NCI-H1048 (cell line): ENCODE measurements around the gene AQP10.
"Not testable (repeated sequence)": the region's sequence is repeated elsewhere in the genome, so short reads cannot be mapped to it uniquely, and the experiment has no call there.

Experiments
- DNase-seq: peaks from one replicate; lab custom pipeline; 2025; lab: John Stamatoyannopoulos, UW

The AQP10 gene, protein sequence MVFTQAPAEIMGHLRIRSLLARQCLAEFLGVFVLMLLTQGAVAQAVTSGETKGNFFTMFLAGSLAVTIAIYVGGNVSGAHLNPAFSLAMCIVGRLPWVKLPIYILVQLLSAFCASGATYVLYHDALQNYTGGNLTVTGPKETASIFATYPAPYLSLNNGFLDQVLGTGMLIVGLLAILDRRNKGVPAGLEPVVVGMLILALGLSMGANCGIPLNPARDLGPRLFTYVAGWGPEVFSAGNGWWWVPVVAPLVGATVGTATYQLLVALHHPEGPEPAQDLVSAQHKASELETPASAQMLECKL

DNA sequence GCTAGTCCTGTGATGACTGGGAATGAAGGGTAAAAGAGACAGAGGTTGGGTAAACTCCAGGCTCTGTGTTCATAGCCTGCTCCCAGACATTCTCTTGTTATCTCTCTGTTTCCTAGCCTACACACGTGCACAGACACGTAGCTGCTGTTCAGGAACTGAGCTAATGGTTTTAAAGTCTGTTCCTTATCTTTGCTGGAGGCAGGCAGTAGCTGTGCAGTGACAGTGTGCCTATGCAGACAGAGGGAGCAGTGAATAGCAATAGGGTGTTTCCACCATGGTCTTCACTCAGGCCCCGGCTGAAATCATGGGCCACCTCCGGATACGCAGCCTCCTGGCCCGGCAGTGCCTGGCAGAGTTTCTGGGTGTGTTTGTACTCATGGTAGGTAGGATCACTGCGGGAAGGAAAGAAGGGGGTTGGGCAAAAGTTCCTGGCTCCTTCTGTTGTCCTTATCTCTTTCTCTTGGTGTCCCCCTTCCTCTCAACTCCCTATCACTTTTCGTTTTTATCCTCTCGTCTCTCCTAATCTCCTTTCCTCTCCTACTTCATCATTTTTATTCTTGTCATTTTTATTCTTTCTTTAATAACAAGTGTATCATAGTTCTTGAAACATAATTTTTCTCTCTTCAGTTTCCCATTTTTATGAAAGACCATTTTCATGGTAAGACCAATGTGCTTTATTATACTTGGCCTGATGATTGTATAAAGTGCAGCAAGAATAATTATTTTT lies at the start of gene AQP10:
Gene AQP10, plus strand, starts transcription at position 212 of the 727 bp plus-strand sequence. Its CDS starts 63 bp downstream, at position 275.
- DNase-seq = no peak

DNA sequence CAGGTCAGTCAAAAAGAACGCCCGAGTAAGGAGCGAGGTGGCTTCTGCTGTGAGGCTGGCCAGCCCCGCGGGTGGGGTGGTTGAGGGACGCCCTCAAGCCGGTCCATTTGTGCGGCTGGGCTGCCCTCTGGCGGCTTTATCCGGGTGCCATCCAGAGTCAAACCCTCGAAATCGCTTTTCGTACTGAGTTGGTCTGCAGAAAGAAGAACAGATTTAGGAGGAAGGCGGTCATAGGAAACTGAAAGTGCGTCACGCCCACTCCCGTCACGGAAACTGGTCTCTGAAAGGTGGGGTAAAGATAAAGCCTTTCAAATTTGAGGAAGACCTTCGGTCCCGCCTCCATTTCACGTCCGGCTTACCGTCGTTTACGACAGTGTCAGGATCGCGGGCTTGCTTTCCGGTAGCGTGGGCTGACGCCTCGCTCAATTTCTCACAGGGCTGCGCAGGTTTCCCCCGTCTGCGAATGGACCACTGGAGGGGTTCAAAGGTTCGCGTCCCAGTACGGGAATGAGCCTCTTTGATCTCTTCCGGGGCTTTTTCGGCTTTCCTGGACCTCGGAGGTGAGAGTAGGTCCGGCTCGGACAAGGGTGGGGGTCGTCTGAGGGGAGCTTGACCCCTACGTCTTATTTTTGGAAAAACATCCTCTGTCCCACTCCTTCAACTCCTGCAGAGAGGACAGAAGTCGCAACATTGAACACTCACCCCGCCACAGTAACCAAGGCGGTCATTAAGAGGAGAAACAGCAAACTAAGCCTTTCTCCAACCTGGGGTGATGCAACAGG lies 48.5 kb upstream of the AQP10 start, which contains the start of gene HAX1:
Gene HAX1, plus strand, starts transcription at position 413 of the 782 bp plus-strand sequence. Its CDS starts 95 bp downstream, at position 508.
- DNase-seq = peak; percentile 97

DNA sequence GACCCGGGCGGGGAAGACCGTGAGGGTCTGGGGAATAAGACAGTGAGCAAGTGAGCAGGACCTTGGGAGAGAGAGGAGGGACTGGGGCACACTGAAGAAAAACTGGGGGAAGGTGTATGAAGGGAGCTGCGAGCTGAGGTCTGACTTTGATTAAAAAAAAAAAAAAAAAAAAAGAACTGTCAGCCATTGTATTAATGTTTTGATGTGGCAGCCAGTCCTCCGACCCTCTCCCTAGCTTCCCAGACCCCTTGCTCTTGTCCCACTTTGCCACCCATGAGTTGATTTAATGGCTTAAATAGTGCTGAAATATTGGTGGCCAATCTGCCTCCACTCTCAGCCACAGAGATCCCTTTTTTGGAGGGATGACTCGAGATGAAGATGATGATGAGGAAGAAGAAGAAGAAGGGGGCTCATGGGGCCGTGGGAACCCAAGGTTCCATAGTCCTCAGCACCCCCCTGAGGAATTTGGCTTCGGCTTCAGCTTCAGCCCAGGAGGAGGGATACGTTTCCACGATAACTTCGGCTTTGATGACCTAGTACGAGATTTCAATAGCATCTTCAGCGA lies 47.8 kb upstream of the AQP10 start:
- DNase-seq = no peak

DNA sequence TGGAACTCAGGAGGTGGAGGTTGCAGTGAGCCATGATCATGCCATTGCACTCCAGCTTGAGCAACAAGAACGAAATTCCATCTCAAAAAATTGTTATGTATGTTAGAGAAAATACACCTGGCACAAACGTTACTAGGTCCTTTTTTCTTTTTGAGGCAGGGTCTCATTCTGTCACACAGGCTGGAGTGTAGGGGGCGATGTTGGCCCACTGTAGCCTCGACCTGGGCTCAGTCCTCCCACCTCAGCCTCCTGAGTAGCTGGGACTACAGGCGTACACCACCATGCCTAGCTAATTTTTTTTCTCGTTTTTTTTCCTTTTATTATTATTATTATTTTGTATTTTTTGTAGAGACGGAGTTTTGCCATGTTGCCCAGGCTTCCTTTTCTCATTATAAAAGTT lies 44.1 kb upstream of the AQP10 start:
- DNase-seq = no peak

DNA sequence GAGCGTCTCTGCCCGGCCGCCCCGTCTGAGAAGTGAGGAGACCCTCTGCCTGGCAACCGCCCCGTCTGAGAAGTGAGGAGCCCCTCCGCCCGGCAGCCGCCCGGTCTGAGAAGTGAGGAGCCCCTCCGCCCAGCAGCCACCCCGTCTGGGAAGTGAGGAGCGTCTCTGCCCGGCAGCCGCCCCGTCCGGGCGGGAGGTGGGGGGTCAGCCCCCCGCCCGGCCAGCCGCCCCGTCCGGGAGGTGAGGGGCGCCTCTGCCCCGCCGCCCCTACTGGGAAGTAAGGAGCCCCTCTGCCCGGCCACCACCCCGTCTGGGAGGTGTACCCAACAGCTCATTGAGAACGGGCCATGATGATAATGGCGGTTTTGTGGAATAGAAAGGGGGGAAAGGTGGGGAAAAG lies 33.3 kb upstream of the AQP10 start:
- not testable (repeated sequence) for DNase-seq

DNA sequence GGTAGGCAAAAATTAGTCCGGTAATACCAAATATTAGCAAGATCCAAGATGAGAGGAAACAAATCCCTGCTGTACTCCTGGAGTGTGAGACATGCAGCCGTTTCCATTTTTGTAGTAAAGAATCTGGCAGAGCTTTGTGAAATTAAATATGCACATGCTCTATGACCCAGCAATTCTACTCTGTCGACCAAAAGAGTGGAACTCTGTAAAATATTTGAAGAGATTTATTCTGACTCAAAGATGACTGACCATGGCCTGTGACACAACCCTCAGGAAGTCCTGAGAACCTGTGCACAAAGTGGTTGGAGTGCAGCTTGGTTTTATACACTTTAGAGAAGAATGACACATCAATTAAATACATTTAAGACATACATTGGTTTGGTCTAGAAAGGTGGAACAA lies 32.2 kb upstream of the AQP10 start:
- no peak for DNase-seq

DNA sequence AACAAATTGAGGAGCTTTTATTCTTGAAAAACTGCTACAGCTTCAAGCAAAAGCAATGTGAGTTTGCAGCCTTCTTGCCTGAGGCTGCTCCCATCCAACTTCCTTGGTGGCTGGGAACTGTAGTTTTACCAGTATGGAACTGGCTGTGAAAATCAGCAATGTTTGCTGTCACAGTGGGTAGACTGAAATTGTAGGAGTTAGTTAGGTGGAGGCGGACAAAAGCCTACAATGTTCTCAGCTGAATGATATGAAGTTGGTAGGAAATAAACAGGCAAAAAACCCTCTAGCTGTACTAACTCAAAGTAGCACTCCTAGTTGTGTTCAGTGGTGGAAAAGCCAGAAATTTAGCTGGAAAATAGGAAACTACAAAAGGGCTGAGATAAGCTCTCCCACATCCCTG lies 30.0 kb upstream of the AQP10 start:
- no peak for DNase-seq

DNA sequence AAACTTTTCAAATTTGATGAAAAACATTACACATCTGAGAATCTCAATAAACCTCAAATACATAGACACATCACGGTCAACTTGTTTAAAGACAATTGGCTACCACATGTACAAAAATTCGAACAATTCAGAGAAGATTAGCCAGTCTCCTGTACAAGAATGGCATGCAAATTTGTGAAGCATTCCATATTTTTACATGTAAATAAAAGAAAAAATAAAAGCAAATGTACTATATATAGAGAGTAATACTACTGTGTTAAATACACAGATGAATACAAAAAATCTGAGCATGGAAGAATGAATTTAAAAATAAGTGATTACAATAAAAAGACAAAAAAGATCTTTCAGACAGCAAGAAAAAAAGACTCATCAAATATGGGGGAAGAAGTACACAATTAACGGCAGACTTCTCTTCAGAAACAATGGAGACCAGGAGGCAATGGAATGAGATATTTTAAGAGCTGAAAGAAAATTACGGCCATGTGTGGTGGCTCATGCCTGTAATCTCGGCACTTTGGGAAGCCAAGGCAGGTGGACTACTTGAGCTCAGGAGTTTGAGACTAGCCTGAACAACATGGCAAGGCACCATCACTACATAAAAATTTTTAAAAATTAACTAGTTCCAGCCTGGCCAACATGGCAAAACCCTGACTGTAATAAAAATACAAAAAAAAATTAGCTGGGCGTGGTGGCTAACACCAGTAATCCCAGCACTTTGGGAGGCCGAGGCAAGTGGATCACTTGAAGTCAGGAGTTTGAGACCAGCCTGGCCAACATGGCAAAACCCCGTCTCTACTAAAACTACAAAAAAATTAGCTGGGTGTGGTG lies 25.3 kb upstream of the AQP10 start:
- DNase-seq = no peak

DNA sequence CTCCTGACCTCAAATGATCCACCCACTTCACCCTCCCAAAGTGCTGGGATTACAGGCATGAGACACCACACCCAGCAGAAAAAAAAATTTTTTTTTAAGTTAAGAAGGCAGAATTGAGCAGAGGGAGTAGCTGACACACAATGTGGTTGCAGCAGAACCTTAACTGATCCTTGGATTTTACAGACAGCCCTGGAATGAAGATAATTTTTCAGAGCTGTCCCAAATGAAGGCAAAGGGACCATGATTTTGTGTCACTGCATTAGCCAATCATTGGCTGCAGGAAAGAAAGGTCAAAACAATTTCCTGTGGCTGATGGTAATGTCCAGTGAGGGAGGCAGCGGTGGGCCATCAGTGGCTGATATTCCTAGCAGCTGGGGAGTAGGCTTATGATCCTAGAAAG lies 19.3 kb upstream of the AQP10 start:
- DNase-seq = no peak

DNA sequence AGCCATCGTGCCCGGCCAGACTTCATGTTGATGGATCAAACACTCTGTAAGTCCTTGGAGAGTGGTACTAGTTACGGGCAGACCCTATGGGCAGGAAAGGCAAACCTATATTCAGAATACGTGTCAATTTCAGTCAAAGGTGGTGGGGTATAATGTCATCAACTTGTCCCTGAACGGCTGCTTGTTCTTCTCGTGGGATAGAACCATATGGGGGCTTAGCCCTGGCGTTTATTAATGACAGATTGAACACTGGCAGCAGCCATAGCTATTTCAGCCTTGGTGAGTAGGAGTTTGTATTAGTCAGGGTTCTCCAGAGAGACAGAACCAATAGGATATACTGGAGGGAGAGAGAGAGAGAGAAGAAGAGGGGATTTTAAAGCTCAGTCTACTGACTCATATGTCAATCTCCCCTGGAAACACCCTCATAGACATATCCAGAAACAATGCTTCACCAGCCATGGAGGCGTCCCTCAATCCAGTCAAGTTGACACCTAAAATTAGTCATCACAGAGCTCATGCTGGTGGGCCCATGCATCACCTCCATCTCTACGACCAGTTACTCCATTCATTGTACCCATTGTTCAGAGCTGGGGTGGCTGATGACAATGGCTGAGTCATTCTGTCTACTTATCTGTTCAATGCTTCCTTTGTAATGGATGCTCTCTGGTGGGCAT lies 16.1 kb upstream of the AQP10 start:
- DNase-seq = no peak

DNA sequence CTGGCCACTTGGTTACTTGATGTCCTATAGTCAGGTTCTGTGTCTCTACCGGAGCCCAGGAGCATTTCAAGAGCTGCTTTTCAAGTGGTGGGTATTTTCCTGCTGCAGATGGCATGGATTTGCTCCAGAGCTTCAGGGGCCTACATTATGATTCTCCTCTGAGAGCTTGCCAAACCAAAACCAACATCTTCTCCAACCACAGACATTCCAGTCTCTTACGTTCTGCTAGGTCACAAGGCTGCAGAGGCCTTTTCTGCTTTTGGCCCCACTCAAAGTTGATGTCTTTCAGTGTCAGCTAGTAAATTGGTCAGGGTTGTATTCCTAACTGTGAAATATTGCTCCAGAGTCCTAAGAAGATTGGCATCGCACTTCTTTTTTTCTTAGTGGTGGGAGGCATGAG lies 14.7 kb upstream of the AQP10 start:
- no peak for DNase-seq

DNA sequence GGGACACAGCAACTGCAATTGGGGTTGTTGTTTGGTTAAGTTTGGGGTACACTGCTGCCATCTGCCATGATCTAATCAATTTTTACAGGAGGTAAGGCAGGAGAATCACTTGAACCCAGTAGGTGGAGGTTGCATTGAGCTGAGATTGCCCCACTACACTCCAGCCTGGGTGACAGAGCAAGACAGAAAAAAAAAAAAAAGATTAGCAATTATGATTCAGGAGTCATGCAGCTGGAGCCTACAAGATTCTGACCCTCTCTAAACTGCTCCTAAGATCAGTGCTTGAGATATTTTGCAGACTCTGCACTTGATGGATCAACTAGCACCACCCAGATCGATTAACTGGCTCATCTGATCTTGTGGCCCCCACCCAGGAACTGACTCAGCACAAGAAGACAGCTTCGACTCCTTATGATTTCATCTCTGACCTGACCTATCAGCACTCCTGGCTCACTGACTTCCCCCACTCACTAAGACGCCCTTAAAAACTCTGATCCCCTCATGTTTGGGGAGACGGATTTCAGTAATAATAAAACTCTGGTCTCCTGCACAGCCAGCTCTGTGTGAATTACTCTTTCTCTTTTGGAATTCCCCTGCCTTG lies 13.1 kb upstream of the AQP10 start:
- DNase-seq = not testable (repeated sequence)

DNA sequence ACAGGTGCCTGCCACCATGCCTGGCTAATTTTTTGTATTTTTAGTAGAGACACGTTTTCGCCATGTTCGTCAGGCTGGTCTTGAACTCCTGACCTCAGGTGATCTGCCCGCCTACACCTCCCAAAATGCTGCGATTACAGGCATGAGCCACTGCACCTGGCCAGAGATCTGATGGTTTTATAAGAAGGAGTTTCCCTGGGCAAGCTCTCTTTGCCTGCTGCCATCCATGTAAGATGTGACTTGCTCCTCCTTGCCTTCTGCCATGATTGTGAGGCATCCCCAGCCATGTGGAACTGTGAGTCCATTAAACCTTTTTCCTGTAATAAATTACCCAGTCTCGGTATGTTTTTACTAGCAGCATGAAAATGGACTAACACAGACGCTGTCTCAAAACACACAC lies 11.8 kb upstream of the AQP10 start:
- DNase-seq = not testable (repeated sequence)

DNA sequence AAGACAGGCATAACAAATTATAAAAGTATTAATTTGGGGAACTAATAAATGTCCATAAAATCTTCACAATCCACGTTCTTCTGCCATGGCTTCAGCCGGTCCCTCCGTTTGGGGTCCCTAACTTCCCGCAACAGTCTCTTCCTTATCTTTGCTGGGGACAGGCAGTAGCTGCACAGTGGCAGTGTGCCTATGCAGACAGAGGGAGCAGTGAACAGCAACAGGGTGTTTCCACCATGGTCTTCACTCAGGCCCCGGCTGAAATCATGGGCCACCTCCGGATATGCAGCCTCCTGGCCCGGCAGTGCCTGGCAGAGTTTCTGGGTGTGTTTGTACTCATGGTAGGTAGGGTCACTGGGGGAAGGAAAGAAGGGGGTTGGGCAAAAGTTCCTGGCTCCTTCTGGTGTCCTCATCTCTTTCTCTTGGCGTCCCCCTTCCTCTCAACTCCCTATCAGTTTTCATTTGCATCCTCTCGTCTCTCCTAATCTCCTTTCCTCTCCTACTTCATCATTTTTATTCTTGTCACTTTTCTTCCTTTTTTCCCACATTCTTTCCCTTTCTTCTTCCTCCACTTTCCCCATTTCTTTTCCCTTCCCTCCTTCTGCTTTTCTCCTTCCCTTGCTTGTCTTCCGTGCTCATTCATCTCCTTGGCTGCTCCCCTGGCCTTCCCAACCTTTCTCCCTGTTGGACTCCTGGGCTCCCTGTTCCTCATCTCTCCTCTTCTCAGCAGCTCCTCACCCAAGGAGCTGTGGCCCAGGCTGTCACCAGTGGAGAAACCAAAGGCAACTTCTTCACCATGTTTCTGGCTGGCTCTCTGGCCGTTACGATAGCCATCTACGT lies 8.4 kb upstream of the AQP10 start:
- DNase-seq = not testable (repeated sequence)

DNA sequence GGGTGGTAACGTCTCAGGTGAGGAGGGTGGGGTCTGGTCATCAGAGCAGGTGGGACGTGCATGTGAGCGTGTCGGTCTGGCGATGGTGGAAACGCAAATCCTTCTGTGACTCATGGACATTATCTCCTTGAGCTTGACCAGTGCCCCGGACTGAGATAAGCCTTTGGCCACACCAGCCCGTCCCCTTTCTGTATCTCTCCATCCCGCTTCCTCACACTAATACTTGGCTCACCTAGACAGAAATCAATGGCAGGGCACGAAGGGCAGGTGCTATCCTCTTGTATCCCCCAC lies 7.9 kb upstream of the AQP10 start:
- DNase-seq = no peak

DNA sequence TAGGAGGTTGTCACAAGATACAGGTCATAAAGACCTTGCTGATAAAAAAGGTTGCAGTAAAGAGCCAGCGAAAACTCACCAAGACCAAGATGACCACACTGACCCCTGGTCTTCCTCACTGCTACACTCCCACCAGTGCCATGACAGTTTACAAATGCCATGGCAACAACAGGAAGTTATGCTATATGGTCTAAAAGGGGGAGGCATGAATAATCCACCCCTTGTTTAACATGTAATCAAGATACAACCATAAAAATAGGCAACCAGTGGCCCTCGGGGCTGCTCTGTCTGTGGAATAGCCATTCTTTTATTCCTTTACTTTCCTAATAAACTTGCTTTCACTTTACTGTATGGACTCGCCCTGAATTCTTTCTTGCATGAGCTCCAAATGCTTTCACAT lies 6.7 kb upstream of the AQP10 start:
- DNase-seq = not testable (repeated sequence)

DNA sequence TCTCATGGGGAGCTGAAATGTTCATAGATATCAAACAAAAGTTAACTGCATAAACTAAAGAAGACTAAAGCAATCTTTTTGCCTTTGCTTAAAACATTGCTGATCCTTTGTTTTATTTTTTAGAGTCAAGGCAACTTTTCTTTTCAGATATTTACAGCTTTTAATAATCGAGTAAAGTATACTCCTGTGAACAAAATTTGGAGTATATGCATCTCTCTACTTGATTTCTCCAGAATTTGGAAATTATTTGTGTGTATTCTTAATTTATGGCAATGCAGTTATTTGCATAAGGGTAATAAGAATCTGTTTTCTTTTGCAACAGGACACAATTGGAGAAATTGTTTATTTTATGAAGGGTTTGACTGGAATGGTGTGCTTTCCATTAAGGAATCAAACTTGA lies 4.2 kb upstream of the AQP10 start:
- no peak for DNase-seq

DNA sequence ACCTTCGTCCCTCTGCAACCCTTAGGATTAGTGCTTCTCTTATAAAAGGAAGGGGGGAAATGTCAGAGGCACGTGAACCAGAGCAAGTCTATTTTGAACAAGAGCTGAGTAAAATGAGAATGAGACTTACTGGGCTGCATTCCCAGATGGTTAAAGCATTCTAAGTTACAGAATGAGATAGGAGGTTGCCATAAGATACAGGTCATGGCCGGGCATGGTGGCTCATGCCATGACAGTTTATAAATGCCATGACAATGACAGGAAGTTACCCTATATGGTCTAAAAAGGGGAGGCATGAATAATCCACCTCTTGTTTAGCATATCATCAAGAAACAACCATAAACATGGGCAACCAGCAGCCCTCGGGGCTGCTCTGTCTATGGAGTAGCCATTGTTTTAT lies 2.5 kb upstream of the AQP10 start:
- DNase-seq = no peak

DNA sequence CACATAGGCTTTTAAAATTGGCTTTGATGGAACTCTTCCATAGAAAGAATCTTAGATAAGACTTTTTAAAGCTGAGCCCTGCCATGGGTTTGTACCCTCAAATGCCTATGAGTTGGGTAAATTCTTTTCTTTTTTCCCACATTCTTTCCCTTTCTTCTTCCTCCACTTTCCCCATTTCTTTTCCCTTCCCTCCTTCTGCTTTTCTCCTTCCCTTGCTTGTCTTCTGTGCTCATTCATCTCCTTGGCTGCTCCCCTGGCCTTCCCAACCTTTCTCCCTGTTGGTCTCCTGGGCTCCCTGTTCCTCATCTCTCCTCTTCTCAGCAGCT lies 679 bp downstream of the AQP10 start:
- DNase-seq = not testable (repeated sequence)

DNA sequence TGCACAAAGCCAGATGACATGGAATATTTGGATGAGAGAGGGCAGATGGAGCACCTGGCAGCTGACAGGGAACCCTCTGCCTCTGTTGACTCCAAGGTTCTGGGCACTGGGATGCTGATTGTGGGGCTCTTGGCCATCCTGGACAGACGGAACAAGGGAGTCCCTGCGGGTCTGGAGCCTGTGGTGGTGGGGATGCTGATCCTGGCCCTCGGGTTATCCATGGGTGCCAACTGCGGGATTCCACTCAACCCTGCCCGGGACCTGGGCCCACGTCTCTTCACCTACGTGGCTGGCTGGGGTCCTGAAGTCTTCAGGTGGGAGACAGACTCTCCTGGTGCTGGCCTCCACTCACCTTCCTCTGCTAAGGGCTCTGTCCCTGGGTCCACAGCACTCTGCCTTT lies 2.6 kb downstream of the AQP10 start:
- no peak for DNase-seq
